T-helper 1 cell treated with Interleukin-12 subunit alpha and Interleukin-12 subunit beta and Interleukin-4 antibody, amounts not matched to agents 30 μg/mL and 1 μg/mL, for 36 hours (primary cell): ENCODE measurements around the gene CD48.

Experiments
- H3K27ac Mint-ChIP-seq: one replicate; pipeline ENCODE4 v1.8.0; 2021; ENCODE audit warnings: mild to moderate bottlenecking, mixed read lengths
- H3K27me3 Mint-ChIP-seq: one replicate; pipeline ENCODE4 v1.8.0; 2021; ENCODE audit warnings: low read depth, mixed read lengths
- H3K36me3 Mint-ChIP-seq: one replicate; pipeline ENCODE4 v1.8.0; 2021; ENCODE audit warnings: low read depth, mixed read lengths
- H3K4me1 Mint-ChIP-seq: one replicate; pipeline ENCODE4 v1.8.0; 2021; ENCODE audit warnings: low read depth, mixed read lengths
- H3K4me3 Mint-ChIP-seq: one replicate; pipeline ENCODE4 v1.8.0; 2021; ENCODE audit warnings: mild to moderate bottlenecking, moderate library complexity, mixed read lengths
- H3K9me3 Mint-ChIP-seq: one replicate; pipeline ENCODE4 v1.8.0; 2021; ENCODE audit warnings: mixed read lengths

CD48 gene

GRCh38 chr1:160746836-160747500, 35.3 kb upstream of the CD48 start:
- H3K27me3 Mint-ChIP-seq, result no peaks in the 10 kb centered on the region
- H3K4me1 Mint-ChIP-seq, result peaks cover 81% of the 10 kb centered on the region
- H3K27ac Mint-ChIP-seq, result peak overlapping the region; percentile 55
- H3K9me3 Mint-ChIP-seq, result no peaks in the 10 kb centered on the region
- no peak overlapping the region for H3K4me3 Mint-ChIP-seq
- H3K36me3 Mint-ChIP-seq, result peaks cover 40% of the 10 kb centered on the region

- H3K27me3 Mint-ChIP-seq, result no peaks in the 10 kb centered on the region
- H3K4me3 Mint-ChIP-seq, result no peak overlapping the region
- H3K36me3 Mint-ChIP-seq, result peaks cover 36% of the 10 kb centered on the region
- H3K27ac Mint-ChIP-seq, result peak overlapping the region; percentile 93
- H3K4me1 Mint-ChIP-seq, result peaks cover 82% of the 10 kb centered on the region
- no peaks in the 10 kb centered on the region for H3K9me3 Mint-ChIP-seq
Observed at GRCh38 chr1:160745551-160745950, 33.9 kb upstream of the CD48 start.

GRCh38 chr1:160744852-160745520, 33.4 kb upstream of the CD48 start:
- peak overlapping the region; percentile 93 for H3K27ac Mint-ChIP-seq
- peak overlapping the region; percentile 74 for H3K4me3 Mint-ChIP-seq
- H3K36me3 Mint-ChIP-seq, result peaks cover 32% of the 10 kb centered on the region

GRCh38 chr1:160744199-160744851, 32.7 kb upstream of the CD48 start:
- H3K4me1 Mint-ChIP-seq, result peaks cover 86% of the 10 kb centered on the region
- no peaks in the 10 kb centered on the region for H3K27me3 Mint-ChIP-seq
- H3K27ac Mint-ChIP-seq, result peak overlapping the region; percentile 93
- peaks cover 32% of the 10 kb centered on the region for H3K36me3 Mint-ChIP-seq
- no peaks in the 10 kb centered on the region for H3K9me3 Mint-ChIP-seq
- H3K4me3 Mint-ChIP-seq, result peak overlapping the region; percentile 74

More at GRCh38 chr1:160744852-160745520, 33.4 kb upstream of the CD48 start:
- H3K4me1 Mint-ChIP-seq, result peaks cover 83% of the 10 kb centered on the region
- no peaks in the 10 kb centered on the region for H3K9me3 Mint-ChIP-seq
- no peaks in the 10 kb centered on the region for H3K27me3 Mint-ChIP-seq

GRCh38 chr1:160743266-160743665, 31.6 kb upstream of the CD48 start:
- peaks cover 84% of the 10 kb centered on the region for H3K4me1 Mint-ChIP-seq
- H3K27me3 Mint-ChIP-seq, result no peaks in the 10 kb centered on the region
- peaks cover 1% of the 10 kb centered on the region for H3K9me3 Mint-ChIP-seq
- H3K4me3 Mint-ChIP-seq, result peak overlapping the region; percentile 78
- peaks cover 23% of the 10 kb centered on the region for H3K36me3 Mint-ChIP-seq
- peak overlapping the region; percentile 93 for H3K27ac Mint-ChIP-seq

GRCh38 chr1:160742428-160743127, 31.0 kb upstream of the CD48 start:
- H3K27ac Mint-ChIP-seq, result peak overlapping the region; percentile 93
- H3K36me3 Mint-ChIP-seq, result peaks cover 25% of the 10 kb centered on the region
- H3K27me3 Mint-ChIP-seq, result no peaks in the 10 kb centered on the region
- peaks cover 83% of the 10 kb centered on the region for H3K4me1 Mint-ChIP-seq
- peak overlapping the region; percentile 78 for H3K4me3 Mint-ChIP-seq
- peaks cover 8% of the 10 kb centered on the region for H3K9me3 Mint-ChIP-seq

- no peaks in the 10 kb centered on the region for H3K27me3 Mint-ChIP-seq
- peaks cover 80% of the 10 kb centered on the region for H3K4me1 Mint-ChIP-seq
- peaks cover 29% of the 10 kb centered on the region for H3K36me3 Mint-ChIP-seq
- H3K4me3 Mint-ChIP-seq, result peak overlapping the region; percentile 78
- peaks cover 16% of the 10 kb centered on the region for H3K9me3 Mint-ChIP-seq
- H3K27ac Mint-ChIP-seq, result peak overlapping the region; percentile 93
Observed at GRCh38 chr1:160741612-160742348, 30.2 kb upstream of the CD48 start.

- H3K36me3 Mint-ChIP-seq, result peaks cover 32% of the 10 kb centered on the region
- no peaks in the 10 kb centered on the region for H3K27me3 Mint-ChIP-seq
- H3K9me3 Mint-ChIP-seq, result peaks cover 18% of the 10 kb centered on the region
- peaks cover 73% of the 10 kb centered on the region for H3K4me1 Mint-ChIP-seq
- H3K4me3 Mint-ChIP-seq, result peak overlapping the region; percentile 78
- peak overlapping the region; percentile 93 for H3K27ac Mint-ChIP-seq
Observed at GRCh38 chr1:160741092-160741501, 29.5 kb upstream of the CD48 start.

GRCh38 chr1:160740133-160740688, 28.6 kb upstream of the CD48 start:
- Mint-ChIP-seq H3K9me3 (peaks cover 26% of the 10 kb centered on the region), H3K27ac (peak overlapping the region; percentile 93), H3K27me3 (no peaks in the 10 kb centered on the region), H3K36me3 (peaks cover 37% of the 10 kb centered on the region), H3K4me3 (peak overlapping the region; percentile 78), H3K4me1 (peaks cover 65% of the 10 kb centered on the region)

- H3K27ac Mint-ChIP-seq, result peak within 1 kb of the TSS; percentile 93
- H3K36me3 Mint-ChIP-seq, result peaks cover 39% of the 10 kb centered on the region
Observed at GRCh38 chr1:160739098-160739511, 27.5 kb upstream of the CD48 start, which contains the start of gene SLAMF7. Gene SLAMF7 (plus strand): TSS chr1:160739247. CDS start chr1:160739302, 55 bp downstream.

GRCh38 chr1:160738271-160738670, 26.6 kb upstream of the CD48 start:
- Mint-ChIP-seq H3K4me3 (peak overlapping the region; percentile 59), H3K27ac (peak overlapping the region; percentile 60)

More at GRCh38 chr1:160739098-160739511, 27.5 kb upstream of the CD48 start, which contains the start of gene SLAMF7:
- Mint-ChIP-seq H3K4me1 (peaks cover 60% of the 10 kb centered on the region), H3K27me3 (no peaks in the 10 kb centered on the region), H3K9me3 (peaks cover 35% of the 10 kb centered on the region), H3K4me3 (peak within 1 kb of the TSS; percentile 92)

GRCh38 chr1:160734301-160734700, 22.7 kb upstream of the CD48 start:
- H3K4me1 Mint-ChIP-seq, result peaks cover 46% of the 10 kb centered on the region

More at GRCh38 chr1:160738271-160738670, 26.6 kb upstream of the CD48 start:
- Mint-ChIP-seq H3K27me3 (no peaks in the 10 kb centered on the region), H3K36me3 (peaks cover 43% of the 10 kb centered on the region), H3K4me1 (peaks cover 61% of the 10 kb centered on the region), H3K9me3 (peaks cover 35% of the 10 kb centered on the region)

GRCh38 chr1:160733898-160734297, 22.3 kb upstream of the CD48 start:
- Mint-ChIP-seq H3K27me3 (no peaks in the 10 kb centered on the region), H3K9me3 (peaks cover 50% of the 10 kb centered on the region), H3K4me1 (peaks cover 42% of the 10 kb centered on the region), H3K36me3 (peaks cover 50% of the 10 kb centered on the region), H3K27ac (peak overlapping the region; percentile 55), H3K4me3 (peak overlapping the region; percentile 11)

More at GRCh38 chr1:160734301-160734700, 22.7 kb upstream of the CD48 start:
- peak overlapping the region; percentile 11 for H3K4me3 Mint-ChIP-seq
- peak overlapping the region; percentile 55 for H3K27ac Mint-ChIP-seq
- peaks cover 50% of the 10 kb centered on the region for H3K36me3 Mint-ChIP-seq
- H3K9me3 Mint-ChIP-seq, result peaks cover 50% of the 10 kb centered on the region
- no peaks in the 10 kb centered on the region for H3K27me3 Mint-ChIP-seq
